NCI-H446 treated with DMSO at 0.1 percent for 48 hours (cell line): ENCODE measurements around the gene LYZL6.
A peak's percentile ranks its signal among the peaks of the same experiment; 100 is the strongest.
"Not testable (repeated sequence)": the region's sequence is repeated elsewhere in the genome, so short reads cannot be mapped to it uniquely, and the experiment has no call there.

Source experiments
- DNase-seq: peaks from one replicate; lab custom pipeline; 2025; lab: John Stamatoyannopoulos, UW

Gene LYZL6

GRCh38 chr17:35906926-35907637, 36.4 kb downstream of the LYZL6 start:
- DNase-seq, result no peak

DNA sequence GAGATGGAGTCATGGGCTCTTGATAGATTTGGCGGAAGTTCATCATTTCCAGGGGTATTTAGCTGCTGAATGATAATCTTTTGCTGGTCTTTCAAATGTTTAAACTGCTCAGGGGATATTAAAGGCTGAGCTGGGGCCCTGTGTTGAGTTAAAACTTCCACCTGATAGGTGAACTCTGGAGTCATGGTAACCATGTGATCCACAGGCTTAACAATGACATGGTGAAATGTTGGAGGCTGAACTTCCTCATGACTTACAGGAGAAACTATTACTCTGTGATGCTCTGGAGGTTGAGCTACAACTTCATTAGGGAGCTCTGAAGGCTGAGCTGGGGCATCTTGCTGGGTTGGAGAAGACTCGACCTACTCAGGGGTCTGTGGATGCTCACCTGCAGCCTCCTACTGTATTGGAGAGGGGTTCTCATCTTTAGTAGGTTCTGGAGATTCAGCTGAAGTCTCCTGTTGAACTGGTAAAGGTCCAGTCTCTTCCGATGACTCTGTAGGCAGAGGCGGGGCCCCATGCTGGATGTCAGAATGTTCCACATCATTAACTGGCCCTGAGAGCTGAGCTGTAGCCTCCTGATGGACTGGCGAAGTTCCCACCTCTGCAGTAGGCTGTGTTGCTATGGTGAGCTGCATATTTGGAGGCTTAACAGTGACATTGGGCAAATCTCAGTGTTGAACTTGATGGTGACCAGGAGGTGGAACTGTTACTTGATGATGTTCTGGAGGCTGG, 37.2 kb downstream of the LYZL6 start:
- DNase-seq, result no peak

DNA sequence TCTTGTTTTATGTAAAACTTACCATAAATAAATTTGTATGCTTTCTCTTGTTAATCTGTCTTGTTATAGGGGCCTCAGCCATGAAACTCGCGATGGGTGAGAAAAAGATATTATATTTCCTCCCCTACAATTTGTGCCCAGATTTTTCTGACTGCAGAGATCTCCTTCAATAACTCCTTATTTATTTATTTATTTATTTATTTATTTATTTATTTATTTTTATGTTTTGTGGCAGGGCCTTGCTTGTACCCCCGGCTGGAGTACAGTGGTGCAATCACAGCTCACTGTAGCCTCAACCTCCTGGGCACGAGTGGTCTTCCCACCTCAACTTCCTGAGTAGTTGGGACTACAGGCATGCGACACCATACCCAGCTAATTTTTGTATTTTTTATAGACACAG, 40.1 kb downstream of the LYZL6 start:
- no peak for DNase-seq

- DNase-seq, result no peak
Observed at GRCh38 chr17:35901631-35902175, 41.8 kb downstream of the LYZL6 start.

DNA sequence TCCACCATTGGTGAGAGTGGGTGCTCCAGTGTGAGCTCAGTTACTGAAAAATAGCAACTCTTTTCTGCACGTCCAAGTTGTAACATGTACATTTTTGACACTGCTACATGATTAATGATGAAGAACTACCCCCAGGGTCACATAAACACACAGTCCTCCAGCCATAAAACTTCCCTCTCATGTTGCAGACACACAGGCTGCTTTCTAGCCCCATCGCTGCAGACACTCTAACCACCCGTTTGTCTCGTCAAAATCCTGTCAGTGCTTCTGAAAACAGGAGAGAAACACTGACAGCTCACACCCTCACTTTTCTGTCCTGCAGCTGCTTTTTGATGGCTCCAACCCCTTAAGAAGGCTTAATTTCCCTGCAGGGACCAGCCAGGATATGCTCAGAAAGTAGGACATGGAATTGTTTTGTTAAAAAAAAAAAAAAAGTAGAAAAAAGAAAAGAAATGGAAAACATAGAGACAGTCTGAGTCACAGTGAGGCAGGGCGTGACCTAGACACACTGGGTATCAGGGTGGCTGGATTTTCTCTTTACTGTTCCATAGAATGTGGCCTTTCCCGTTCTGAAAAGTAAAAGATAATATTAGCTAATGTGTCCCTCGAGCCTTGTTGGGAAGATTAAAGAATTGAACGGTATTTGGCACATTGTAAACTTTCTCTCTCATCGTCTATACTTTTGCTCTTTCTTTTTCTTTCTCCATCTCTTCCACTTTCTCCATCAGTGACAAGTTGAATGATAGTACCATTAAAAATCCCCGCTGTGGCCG, 42.6 kb downstream of the LYZL6 start:
- no peak for DNase-seq

- no peak for DNase-seq
Observed at GRCh38 chr17:35900280-35900679, 43.2 kb downstream of the LYZL6 start.

DNA sequence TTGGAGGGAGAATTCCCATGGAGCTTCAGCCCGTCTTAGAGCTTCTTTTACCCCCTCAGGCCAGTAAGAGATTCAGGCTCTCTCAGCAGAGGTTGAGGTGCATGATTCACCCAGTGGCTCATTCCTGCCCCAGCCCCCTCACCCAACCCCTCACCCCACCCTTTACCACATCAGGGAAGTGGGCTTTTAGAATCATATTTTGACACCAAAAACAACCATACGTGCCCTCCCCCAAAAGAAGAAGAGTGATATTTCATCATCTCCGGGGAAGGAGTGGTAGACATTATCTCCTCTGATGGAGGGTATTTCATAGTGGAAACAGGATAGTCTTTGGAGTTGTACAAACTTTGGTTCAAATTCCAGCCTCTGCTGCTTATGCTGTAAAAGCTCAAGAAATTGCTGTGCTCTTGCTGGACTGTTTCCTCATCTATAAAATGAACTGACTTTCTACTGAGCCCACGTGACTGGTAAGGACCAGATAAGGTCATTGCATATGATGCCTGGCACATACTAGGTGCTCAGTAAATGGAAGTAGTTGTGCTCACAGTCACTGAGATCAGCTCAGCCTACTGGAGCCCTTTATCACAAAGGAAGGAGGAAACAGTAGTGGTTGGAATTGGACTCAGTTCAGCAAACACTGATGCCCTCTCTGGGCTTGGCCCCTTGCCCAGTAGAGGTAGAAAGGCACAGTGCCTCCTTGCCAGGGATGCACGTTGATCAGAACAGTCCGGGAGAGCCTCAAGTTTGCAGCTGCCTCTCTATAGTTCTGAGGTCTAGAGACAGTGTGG, 45.0 kb downstream of the LYZL6 start:
- DNase-seq, result peak; percentile 4

DNA sequence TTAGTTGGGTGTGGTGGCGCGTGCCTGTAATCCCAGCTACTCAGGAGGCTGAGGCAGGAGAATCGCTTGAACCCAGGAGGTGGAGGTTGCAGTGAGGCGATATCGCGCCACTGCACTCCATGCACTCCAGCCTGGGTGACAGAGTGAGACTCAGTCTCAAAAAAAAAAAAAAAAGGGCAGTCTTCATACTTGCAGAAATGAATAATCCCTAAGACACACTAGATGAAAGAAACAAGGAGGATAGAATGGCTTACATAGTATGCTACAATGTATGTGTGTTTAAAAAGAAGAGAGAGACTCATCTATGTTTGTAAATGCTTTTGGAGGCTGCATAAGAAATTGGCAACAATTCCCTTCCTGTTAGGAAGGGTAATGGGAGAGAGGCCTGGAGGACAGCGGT, 45.7 kb downstream of the LYZL6 start:
- not testable (repeated sequence) for DNase-seq

DNA sequence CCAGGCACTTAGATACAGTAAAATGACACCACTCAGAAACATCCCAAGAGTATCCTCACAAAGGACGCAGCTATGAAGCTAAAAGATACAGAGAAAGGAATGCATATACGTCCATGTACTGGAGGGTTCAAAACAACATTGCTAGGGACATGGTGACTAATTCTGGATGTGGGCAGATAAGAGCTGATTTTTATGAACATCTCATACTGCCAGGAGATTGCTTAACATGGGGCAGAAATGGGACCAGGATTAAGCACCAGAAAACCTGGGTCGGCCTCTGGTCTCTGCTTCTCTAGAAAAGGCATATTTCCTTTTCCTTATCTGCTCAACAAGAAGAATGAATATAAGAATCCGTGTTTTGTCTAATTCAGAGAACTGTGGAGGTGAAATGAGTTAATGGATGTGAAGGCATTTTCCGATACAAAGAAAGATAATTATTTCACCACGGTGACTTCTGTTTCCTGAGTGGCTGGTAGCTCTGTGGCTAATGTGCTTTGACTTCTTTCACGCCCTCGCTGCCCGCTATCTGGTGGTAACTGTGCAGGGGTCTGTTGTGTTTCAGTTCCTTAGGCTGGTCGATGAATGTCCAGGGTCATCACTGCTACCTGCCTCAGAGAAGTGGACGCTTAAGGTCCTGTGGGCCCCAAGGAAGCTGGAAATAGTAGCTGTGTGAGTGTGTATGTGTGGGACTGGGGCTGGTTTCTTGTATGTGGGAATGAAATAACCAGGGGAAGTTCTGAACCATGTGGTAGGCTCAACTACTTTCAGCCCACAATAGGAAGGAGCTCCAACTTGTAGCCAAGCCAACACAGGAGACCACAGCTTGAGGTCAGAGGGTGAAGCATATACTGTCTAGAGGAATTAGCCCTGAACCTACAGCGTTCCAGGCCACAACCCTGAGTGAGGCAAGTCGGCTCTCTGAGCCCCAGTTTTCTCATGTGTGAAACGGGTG, 47.6 kb downstream of the LYZL6 start:
- no peak for DNase-seq

DNA sequence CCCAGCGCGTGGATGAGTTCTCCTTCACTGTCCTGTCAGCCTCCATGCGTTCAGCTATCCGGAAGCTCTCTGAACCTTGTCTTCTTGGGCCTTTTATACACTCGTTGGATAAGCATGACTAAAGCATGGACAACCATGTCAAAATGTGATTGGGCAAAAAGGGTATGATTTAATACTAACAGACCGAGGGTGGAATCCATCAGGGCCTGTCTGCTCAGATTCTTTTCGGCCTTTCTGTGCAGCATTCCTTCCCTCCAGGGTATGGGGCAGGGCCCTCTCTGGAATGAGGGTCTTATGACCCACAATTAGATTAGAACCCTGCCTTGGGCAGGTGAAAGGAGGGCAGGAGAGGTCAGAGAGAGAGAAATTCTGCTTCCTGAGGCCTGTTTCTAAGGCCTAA, 49.3 kb downstream of the LYZL6 start:
- no peak for DNase-seq

GRCh38 chr17:35893751-35894150, 49.8 kb downstream of the LYZL6 start:
- DNase-seq, result no peak

- no peak for DNase-seq
Observed at GRCh38 chr17:35892091-35893035, 51.1 kb downstream of the LYZL6 start.

GRCh38 chr17:35891269-35891668, 52.2 kb downstream of the LYZL6 start:
- no peak for DNase-seq

- no peak for DNase-seq
Observed at GRCh38 chr17:35890774-35891155, 52.7 kb downstream of the LYZL6 start.

DNA sequence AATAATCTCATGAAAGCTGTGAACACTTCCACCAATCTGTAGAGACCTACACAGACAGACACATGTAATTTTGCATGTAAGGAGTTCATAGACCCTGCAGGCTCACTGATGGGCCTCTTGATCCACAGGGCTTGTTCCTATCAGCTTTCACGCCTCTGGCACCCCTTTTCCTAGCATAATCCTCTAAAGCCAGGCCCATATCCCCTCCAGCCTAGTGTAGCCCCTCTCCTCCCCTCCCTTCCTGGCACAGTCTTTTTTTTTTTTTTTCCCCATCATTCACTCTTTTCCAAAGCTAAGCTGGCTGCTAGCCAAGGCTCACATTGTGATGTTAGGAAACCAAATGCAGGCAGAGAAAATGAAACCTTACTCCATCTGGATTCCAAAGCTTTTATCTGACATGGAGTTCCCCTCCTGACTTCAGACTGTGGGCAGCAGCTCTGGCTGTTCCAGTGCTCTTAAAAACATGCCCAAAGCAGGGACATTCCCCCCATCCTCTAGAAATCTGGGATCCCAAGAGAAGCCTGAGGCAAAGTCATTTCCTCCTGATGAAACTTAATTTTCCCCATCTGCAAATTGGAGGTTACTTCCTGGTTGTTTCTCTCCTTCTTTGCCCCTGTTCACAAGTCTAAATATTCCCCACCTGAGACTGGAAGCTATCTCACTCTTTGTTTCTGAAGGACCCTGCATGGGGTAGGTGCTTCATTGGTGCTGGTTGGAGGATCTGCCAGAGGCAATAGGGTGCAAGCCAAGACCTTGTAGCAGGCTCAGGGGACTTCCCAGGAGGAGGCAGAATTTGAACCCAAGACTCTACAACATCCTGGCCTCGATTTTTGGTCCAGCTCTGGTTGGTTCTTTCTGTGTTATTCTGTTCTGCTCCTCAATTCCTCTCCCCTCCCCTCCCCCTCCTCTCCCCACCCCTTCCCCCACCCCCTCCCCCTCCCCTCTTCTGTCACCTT, 53.4 kb downstream of the LYZL6 start:
- DNase-seq, result peak; percentile 19

DNA sequence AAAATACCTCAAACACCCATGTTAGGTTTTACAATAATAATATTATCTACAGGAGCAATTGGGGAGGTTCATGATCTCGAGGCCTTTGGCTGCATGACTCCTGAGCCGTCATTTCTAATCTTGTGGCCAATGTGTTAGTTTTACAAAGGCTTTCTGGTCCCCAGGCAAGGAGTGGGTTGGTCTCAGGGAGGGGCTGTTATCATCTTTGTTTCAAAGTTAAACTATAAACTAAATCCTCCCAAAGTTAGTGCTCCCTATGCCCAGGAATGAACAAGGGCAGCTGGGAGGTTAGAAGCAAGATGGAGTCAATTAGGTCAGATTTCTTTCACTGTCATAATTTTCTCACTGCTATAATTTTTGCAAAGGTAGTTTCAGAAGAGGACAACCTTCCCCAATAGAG, 54.3 kb downstream of the LYZL6 start:
- no peak for DNase-seq
